Tibial artery (tissue), 4 donors: Measurements from ENCODE around the gene TNFRSF6B.

Experiments used
- DNase-seq, 2 donors: peaks; one replicate each; pipeline ENCODE4 v3.0.0-alpha.2; 2019
- H3K27ac ChIP-seq, 2 donors: fragments of 200-600 bp; sonication (generic) in 1 of 2; 1 replicate in 1 of 2; 2 replicates in 1 of 2; pipeline ENCODE4 v1.5.1; 2018 to 2019; ENCODE audit warnings: mild to moderate bottlenecking in 1 of 2
- H3K27me3 ChIP-seq, 2 donors: fragments of 200-600 bp; sonication (generic) in 1 of 2; one replicate each; pipeline versions ENCODE4 v1.5.1 to v1.6.0; 2016 to 2019
- H3K36me3 ChIP-seq, 3 donors: fragments of 200-600 bp; sonication (generic) in 2 of 3; one replicate each; pipeline ENCODE4 v1.5.1; 2016 to 2019; ENCODE audit warnings: mild to moderate bottlenecking in 2 of 3
- H3K4me1 ChIP-seq, 4 donors: fragments of 200-600 bp; sonication (generic) in 2 of 4; 1 replicate in 3 of 4; 2 replicates in 1 of 4; pipeline ENCODE4 v1.5.1; 2016 to 2019
- H3K4me3 ChIP-seq, 2 donors: fragments of 200-600 bp; sonication (generic) in 1 of 2; 1 replicate in 1 of 2; 2 replicates in 1 of 2; pipeline ENCODE4 v1.5.1; 2018 to 2019; ENCODE audit warnings: mild to moderate bottlenecking in 2 of 2
- H3K9me3 ChIP-seq, 3 donors: fragments of 200-600 bp; sonication (generic) in 1 of 3; one replicate each; pipeline ENCODE4 v1.5.1; 2016 to 2019
- intact Hi-C: fragments of 100-400 bp; cut with DNase I; formaldehyde crosslinking; loops from one replicate; pipeline ENCODE4 v1.15.0; 2023; ENCODE audit warnings: low total_unique reads
- TF ChIP-seq, protein P1 (sequence below), 2 experiments: fragments of 200-600 bp in 1 of 2; fragments of 450-650 bp in 1 of 2; IDR thresholded peaks; one replicate each; pipeline ENCODE4 v1.5.1; 2017 to 2019; ENCODE audit warnings: antibody characterized with exemption in 2 of 2, mild to moderate bottlenecking in 1 of 2, moderate library complexity in 1 of 2

Gene TNFRSF6B

GRCh38 chr20:63708301-63709148 is 12.1 kb downstream of the TNFRSF6B start:
- Histone ChIP-seq H3K27me3 (no peaks in the 10 kb centered on the region), H3K36me3 (peaks cover 40 to 75% (median 50%) of the 10 kb centered on the region in 3 donors), H3K4me1 (peaks cover 0 to 40% (median 28%) of the 10 kb centered on the region in 4 donors), H3K4me3 (peak overlapping the region; percentile 82 to 83), H3K9me3 (no peaks in the 10 kb centered on the region), H3K27ac (peak overlapping the region; percentile 76 to 86)
- intact Hi-C loops = loop anchor here (5.0 kb wide), 2 partner anchors 51 to 81 kb away; partner anchors contain the start of genes GMEB2 and RTEL1
- peak in 1 of 2 donors; percentile 66 for DNase-seq
- TF ChIP-seq, protein P1, sequence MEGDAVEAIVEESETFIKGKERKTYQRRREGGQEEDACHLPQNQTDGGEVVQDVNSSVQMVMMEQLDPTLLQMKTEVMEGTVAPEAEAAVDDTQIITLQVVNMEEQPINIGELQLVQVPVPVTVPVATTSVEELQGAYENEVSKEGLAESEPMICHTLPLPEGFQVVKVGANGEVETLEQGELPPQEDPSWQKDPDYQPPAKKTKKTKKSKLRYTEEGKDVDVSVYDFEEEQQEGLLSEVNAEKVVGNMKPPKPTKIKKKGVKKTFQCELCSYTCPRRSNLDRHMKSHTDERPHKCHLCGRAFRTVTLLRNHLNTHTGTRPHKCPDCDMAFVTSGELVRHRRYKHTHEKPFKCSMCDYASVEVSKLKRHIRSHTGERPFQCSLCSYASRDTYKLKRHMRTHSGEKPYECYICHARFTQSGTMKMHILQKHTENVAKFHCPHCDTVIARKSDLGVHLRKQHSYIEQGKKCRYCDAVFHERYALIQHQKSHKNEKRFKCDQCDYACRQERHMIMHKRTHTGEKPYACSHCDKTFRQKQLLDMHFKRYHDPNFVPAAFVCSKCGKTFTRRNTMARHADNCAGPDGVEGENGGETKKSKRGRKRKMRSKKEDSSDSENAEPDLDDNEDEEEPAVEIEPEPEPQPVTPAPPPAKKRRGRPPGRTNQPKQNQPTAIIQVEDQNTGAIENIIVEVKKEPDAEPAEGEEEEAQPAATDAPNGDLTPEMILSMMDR (IDR thresholded peaks at IDR 0.05) = no peak

GRCh38 chr20:63709149-63709527 is 12.7 kb downstream of the TNFRSF6B start:
- H3K9me3 ChIP-seq = no peaks in the 10 kb centered on the region
- H3K27ac ChIP-seq = no peak overlapping the region
- H3K36me3 ChIP-seq = peaks cover 47 to 75% (median 47%) of the 10 kb centered on the region in 3 donors
- TF ChIP-seq, protein P1 (IDR thresholded peaks at IDR 0.05) = no peak
- intact Hi-C loops = loop anchor here (5.0 kb wide), 2 partner anchors 52 to 82 kb away; partner anchors contain the start of genes GMEB2 and RTEL1
- DNase-seq = peak in 1 of 2 donors; percentile 59
- H3K4me1 ChIP-seq = peaks cover 0 to 40% (median 28%) of the 10 kb centered on the region in 4 donors
- peak overlapping the region; percentile 82 to 83 for H3K4me3 ChIP-seq
- H3K27me3 ChIP-seq = no peaks in the 10 kb centered on the region

- Histone ChIP-seq H3K4me3 (no peak overlapping the region), H3K9me3 (peaks cover 0 to 12% (median 6%) of the 10 kb centered on the region in 3 donors), H3K4me1 (peaks cover 0 to 37% (median 24%) of the 10 kb centered on the region in 4 donors), H3K27ac (no peak overlapping the region), H3K27me3 (no peaks in the 10 kb centered on the region), H3K36me3 (peaks cover 49 to 72% (median 53%) of the 10 kb centered on the region in 3 donors)
- peak in 1 of 2 donors; percentile 31 for DNase-seq
- TF ChIP-seq, protein P1 (IDR thresholded peaks at IDR 0.05) = no peak
- intact Hi-C loops = no loop called here
Measured at GRCh38 chr20:63711085-63711645, 14.7 kb downstream of the TNFRSF6B start.

DNA sequence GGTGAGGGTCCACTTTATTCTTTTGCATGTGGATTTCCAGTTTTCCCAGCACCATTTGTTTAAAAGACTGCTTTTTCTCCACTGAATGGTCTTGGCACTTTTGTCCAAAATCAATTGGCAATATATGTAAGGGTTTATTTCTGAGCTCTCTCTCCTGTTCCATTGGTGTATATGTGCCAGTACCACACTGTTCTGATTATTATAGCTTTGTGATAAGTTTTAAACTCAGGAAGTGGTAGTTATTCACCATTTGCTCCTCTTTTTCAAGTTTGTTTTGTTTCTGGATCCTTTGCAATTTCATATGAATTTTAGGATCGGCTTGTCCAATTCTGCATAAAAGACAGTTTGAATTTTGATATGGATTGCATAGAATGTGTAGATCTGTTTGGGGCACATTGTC is 15.7 kb downstream of the TNFRSF6B start:
- Histone ChIP-seq H3K4me1 (peaks cover 0 to 28% (median 15%) of the 10 kb centered on the region in 4 donors), H3K4me3 (no peak overlapping the region), H3K27me3 (no peaks in the 10 kb centered on the region), H3K36me3 (peaks cover 53 to 79% (median 62%) of the 10 kb centered on the region in 3 donors), H3K27ac (no peak overlapping the region), H3K9me3 (peaks cover 0 to 12% (median 6%) of the 10 kb centered on the region in 3 donors)
- no peak for DNase-seq
- intact Hi-C loops = no loop called here
- TF ChIP-seq, protein P1 (IDR thresholded peaks at IDR 0.05) = no peak

DNA sequence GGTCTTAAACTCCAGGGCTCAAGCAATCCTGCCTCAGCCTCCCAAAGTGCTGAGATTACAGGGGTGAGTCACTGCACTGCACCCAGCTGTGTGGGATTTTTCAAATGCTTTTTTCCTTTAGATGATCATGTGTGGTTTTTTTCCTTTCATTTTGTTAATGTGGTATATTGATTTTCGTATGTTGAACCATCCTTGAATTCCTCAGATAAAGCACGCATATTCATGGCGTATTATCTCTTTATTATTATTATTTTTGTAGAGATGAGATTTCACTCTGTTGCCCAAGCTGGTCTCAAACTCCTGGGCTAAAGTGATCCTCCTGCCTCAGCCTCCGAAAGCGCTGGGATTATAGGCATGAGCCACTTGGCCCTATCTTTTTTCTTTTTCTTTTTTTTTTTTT is 18.4 kb downstream of the TNFRSF6B start:
- intact Hi-C loops = no loop called here
- Histone ChIP-seq H3K27ac (no peak overlapping the region), H3K27me3 (no peaks in the 10 kb centered on the region), H3K9me3 (peaks cover 0 to 17% (median 12%) of the 10 kb centered on the region in 3 donors), H3K4me3 (no peak overlapping the region), H3K36me3 (peaks cover 75 to 93% (median 88%) of the 10 kb centered on the region in 3 donors), H3K4me1 (peaks cover 0 to 12% (median 0%) of the 10 kb centered on the region in 4 donors)
- no peak for DNase-seq
- TF ChIP-seq, protein P1 (IDR thresholded peaks at IDR 0.05) = no peak
